DMS153 treated with DMSO at 0.1 percent for 48 hours (cell line): ENCODE results near the gene FGD5.

Source experiments
- DNase-seq: peaks from one replicate; lab custom pipeline; 2025; ENCODE audit not compliant: unreplicated experiment; lab: John Stamatoyannopoulos, UW

FGD5 gene

GRCh38 chr3:14818804-14819500 is at the start of gene FGD5:
Gene FGD5, plus strand, starts transcription at chr3:14818962. Its CDS starts 110 bp downstream, at chr3:14819072.
- DNase-seq: no peak

GRCh38 chr3:14769544-14770325 is 49.0 kb upstream of the FGD5 start:
- no peak for DNase-seq

- no peak for DNase-seq
These were observed 48.2 kb upstream of the FGD5 start for GRCh38 chr3:14770591-14770990.

GRCh38 chr3:14771593-14772497 is 46.9 kb upstream of the FGD5 start:
- no peak for DNase-seq

- DNase-seq: no peak
These were observed 46.1 kb upstream of the FGD5 start for GRCh38 chr3:14772533-14773138.

- DNase-seq: no peak
These were observed 45.5 kb upstream of the FGD5 start for GRCh38 chr3:14773281-14773680.

- no peak for DNase-seq
These were observed 45.1 kb upstream of the FGD5 start for GRCh38 chr3:14773691-14774128.

GRCh38 chr3:14774431-14774830 is 44.3 kb upstream of the FGD5 start:
- no peak for DNase-seq

GRCh38 chr3:14775011-14775410 is 43.8 kb upstream of the FGD5 start:
- DNase-seq: no peak

- DNase-seq: no peak
These were observed 43.2 kb upstream of the FGD5 start for GRCh38 chr3:14775563-14775962.

- no peak for DNase-seq
These were observed 39.6 kb upstream of the FGD5 start for GRCh38 chr3:14779069-14779685.

- no peak for DNase-seq
These were observed 37.7 kb upstream of the FGD5 start for GRCh38 chr3:14780927-14781507.

- no peak for DNase-seq
These were observed 35.2 kb upstream of the FGD5 start for GRCh38 chr3:14783480-14784086.

- no peak for DNase-seq
These were observed 34.6 kb upstream of the FGD5 start for GRCh38 chr3:14784087-14784681.

- no peak for DNase-seq
These were observed 33.3 kb upstream of the FGD5 start for GRCh38 chr3:14785207-14786155.

- no peak for DNase-seq
These were observed 32.4 kb upstream of the FGD5 start for GRCh38 chr3:14786369-14786768.

- no peak for DNase-seq
These were observed 31.1 kb upstream of the FGD5 start for GRCh38 chr3:14787630-14788029.

- DNase-seq: no peak
These were observed 30.1 kb upstream of the FGD5 start for GRCh38 chr3:14788644-14789043.
